CD4-positive, alpha-beta T cell treated with Interleukin-6 for 4 hours (primary cell): ENCODE results near the gene COG5.
"Not testable (repeated sequence)": the region's sequence is repeated elsewhere in the genome, so short reads cannot be mapped to it uniquely, and the experiment has no call there.

ENCODE experiments used
- DNase-seq: peaks from one replicate; pipeline ENCODE4 v3.0.0-alpha.2; 2020; ENCODE audit warnings: mixed read lengths

The COG5 gene

GRCh38 chr7:107258737-107259136 lies 305.0 kb downstream of the COG5 start:
- DNase-seq, result no peak

DNA sequence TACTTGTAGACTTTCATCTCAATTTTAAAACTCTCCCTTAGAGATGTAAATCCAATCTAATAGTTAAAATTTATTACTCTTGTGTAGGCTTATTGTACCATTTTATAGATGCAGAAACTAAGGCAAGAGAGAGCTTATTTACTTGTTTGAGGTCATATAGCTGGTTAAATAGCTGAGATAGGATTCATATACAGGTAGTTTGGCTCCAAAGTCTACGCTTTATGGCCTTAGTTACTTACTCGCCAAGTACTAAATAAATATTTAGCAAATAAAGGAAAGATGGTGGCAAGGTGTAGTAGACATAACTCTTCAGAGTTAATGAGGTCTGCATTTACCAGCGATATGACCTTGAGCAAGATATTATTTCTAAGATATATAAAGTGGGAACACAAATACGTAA lies 308.1 kb downstream of the COG5 start:
- DNase-seq, result no peak

DNA sequence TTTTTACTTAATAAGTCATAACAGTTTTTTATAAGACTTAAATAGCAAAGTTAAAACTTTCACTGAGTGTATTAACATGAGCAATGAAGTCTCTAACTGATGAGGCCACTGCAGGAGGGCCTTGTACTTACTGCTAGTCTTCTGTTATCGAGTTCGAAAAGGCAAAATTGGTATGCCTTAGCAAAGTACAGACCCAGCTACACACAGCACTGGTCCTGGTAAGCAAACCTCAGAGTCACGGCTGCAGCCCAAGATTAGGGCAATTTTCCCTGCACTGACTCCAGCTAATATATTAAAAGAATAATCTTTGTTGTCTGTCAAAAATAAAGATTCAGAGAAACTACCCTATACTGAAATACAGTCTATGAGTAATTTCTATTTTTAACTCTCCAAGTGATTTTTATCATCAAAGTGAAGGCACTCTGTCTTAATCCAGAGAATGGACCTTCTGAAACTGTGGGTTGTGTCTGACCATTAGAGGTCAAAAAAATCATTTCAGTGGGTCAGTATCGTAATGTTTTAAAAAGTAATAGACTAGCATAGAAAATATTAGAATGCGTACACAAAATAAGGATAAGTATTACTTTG lies 309.2 kb downstream of the COG5 start:
- DNase-seq, result no peak

GRCh38 chr7:107253599-107253998 lies 310.1 kb downstream of the COG5 start:
- no peak for DNase-seq

- no peak for DNase-seq
Measured at GRCh38 chr7:107251963-107252362, 311.8 kb downstream of the COG5 start.

- DNase-seq, result no peak
Measured at GRCh38 chr7:107248551-107249316, 315.0 kb downstream of the COG5 start.

GRCh38 chr7:107246836-107247235 lies 316.9 kb downstream of the COG5 start:
- not testable (repeated sequence) for DNase-seq

DNA sequence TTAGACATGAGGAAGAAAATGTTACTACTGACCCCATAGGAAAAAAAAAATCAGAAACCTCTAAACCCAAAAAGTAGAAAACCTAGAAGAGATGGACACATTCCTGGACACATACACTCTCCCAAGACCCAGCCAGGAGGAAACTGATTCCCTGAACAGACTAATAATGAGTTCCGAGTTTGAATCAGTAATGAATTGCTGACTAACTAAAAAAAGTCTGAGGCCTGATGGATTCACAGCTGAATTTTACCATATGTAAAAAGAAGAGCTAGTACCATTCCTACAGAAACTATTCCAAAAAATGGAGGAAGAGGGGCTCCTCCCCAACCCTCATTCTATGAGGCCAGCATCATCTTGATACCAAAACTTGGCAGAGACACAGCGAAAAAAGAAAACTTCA lies 319.1 kb downstream of the COG5 start:
- no peak for DNase-seq

- DNase-seq, result no peak
Measured at GRCh38 chr7:107242267-107242666, 321.5 kb downstream of the COG5 start.

- no peak for DNase-seq
Measured at GRCh38 chr7:107237451-107237850, 326.3 kb downstream of the COG5 start.

- DNase-seq, result no peak
Measured at GRCh38 chr7:107236862-107237261, 326.9 kb downstream of the COG5 start.

GRCh38 chr7:107234436-107234835 lies 329.3 kb downstream of the COG5 start:
- DNase-seq, result no peak

- no peak for DNase-seq
Measured at GRCh38 chr7:107233981-107234380, 329.7 kb downstream of the COG5 start.

DNA sequence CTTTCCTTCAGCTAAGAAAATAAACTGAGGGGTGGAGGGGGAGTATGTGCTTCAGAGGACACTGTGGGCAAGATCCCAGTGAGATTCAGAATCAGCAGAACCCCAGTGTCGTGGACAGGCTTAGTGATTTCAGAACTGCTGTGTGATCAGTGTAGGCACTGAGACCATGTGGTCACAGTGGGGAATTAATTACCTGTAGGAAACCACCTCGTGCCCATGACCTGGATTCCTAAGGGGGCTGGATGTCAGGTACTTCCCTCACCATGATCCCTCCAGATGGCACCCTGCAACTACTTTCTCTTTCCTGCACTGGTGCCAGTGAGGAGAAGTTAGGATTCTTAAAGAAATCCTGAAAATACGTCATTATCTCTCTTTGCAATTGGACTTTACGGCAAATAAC lies 330.5 kb downstream of the COG5 start:
- no peak for DNase-seq

GRCh38 chr7:107232568-107233090 lies 331.1 kb downstream of the COG5 start:
- DNase-seq, result no peak

GRCh38 chr7:107230334-107230733 lies 333.4 kb downstream of the COG5 start:
- DNase-seq, result no peak

GRCh38 chr7:107228291-107228690 lies 335.4 kb downstream of the COG5 start:
- DNase-seq, result no peak

DNA sequence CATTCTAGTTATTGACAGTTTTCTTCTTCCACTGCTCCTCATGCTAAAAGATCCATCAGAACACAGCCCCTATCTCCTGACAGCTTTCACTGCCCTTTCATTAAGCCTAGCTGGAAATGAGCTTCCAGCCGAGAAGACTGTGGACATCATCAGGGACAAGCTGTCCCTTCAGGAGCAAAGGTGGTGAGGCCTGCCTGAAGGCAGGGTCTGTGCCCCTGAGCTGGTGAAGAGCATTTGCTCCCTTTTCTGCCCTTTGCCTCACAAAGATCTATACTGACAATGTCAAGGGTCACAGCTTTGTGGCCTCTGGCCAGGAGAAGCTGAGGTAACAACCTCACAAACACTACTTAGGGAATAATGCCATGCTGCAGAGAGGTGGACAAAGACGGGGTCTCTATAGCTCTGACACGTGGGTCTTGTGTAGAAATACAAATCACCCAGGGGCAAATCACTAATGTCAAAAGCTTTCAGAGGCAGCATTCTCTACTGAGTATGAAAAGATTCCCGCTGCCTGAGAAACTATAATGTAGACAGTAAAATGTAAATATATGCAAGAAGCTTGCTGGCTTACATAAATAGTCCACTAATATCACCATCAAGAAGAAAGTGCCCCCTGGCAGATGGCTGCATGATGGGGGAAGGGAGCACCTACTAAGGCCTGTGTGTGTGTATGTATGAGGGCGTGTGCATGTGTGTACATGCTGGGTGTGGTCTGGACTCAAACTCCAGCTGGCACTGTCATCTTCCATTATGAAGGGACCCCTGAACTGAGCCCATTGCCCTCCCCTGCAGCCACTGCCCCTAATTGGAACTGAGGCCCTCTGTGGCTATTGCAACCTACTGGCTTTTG lies 339.1 kb downstream of the COG5 start:
- no peak for DNase-seq

DNA sequence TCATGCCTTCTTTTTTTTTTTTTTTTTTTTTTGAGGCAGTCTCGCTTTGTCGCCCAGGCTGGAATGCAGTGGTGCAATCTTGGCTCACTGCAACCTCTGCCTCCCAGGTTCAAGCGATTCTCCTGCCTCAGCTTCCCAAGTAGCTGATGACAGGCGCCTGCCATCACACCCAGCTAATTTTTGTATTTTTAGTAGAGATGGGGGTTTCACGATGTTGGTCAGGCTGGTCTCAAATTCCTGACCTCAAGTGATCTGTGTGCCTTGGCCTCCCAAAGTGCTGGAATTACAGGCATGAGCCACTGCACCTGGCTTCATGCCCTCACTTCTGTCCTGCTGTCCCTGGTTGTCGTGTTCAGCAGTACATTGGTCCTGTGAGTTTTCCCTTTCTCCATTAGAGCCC lies 342.9 kb downstream of the COG5 start:
- not testable (repeated sequence) for DNase-seq

DNA sequence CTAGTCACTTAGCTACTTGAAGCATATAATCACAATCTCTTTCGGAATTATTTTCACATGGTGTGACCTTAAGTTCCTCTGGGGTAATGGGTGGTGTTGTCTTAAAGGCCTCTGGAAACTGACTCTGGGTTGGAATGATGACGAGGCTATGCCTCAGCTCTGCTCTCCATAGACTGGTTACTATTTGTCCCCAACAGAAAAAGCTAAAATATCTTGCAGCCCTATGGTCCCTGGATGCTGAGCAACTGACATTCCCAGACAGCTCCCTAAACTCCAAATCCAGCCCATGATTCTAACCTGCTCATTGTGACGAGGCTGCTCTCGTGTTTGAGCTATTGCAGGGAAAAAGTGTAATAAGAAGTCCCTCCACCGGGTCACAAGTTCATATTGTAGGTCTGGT lies 343.4 kb downstream of the COG5 start:
- no peak for DNase-seq

GRCh38 chr7:107219563-107220244 lies 344.0 kb downstream of the COG5 start:
- no peak for DNase-seq

DNA sequence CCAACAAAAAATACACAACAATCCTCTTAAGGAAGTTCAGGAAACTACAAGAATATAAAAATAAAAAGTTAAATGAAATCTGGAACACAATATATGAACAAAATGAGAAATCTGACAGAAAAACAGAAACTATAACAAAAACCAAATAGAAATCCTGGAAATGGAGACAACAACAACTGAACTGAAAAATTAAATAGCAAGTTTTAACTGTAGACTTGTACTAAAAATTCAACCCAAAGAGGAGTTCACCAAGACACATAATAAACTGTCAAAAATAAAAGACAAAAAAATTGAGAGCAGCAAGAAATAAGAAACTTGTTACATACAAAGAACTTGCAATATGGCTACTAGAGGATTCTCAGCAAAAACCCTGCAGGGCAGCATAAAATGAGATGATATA lies 349.8 kb downstream of the COG5 start:
- DNase-seq, result no peak

GRCh38 chr7:107213193-107213788 lies 350.4 kb downstream of the COG5 start:
- no peak for DNase-seq
